IMR-90 (cell line): ENCODE results near the gene TDRD1. TPM values are rescaled to one million over a fixed set of nuclear protein-coding genes. Genes with fewer than 3 reads are reported as not detected.

Experiments used
- ATAC-seq: fragments of 200-7000 bp; cut with Tn5 transposase; 2 replicates; pipeline ENCODE4 v1.9.1; 2020; ENCODE audit warnings: low read depth, mild to moderate bottlenecking, moderate library complexity
- BruUV-seq: library from RNA; stranded (reverse); fragments of 400-500 nt; replicated peaks from 2 replicates; lab custom pipeline; 2021; lab: Mats Ljungman, UMichigan
- CTCF ChIA-PET: fragments of 300-600 bp; formaldehyde crosslinking; extraction: SDS; loops from one replicate; lab custom pipeline; 2021; ENCODE audit warnings: antibody characterized with exemption; lab: Yijun Ruan, JAX
- POLR2A ChIA-PET: fragments of 300-600 bp; sonication (Branson Sonifier 250); formaldehyde crosslinking; loops from one replicate; lab custom pipeline; 2022; ENCODE audit warnings: antibody characterized with exemption; ENCODE audit not compliant: unreplicated experiment; lab: Charles Lee
- DNase-seq: peaks from one replicate; pipeline ENCODE4 v3.0.0; 2013
- H2AFZ ChIP-seq: replicated peaks from 2 replicates; pipeline ENCODE3; 2013; ENCODE audit warnings: low read length, mild to moderate bottlenecking; ENCODE audit not compliant: poor library complexity
- H2AK5ac ChIP-seq: 2 replicates; pipeline ENCODE4 v1.6.1; 2013; ENCODE audit warnings: low read depth, low read length, inconsistent platforms
- H2AK9ac ChIP-seq: replicated peaks from 2 replicates; pipeline ENCODE3; 2013; ENCODE audit warnings: mild to moderate bottlenecking, low read depth, low read length, moderate library complexity; ENCODE audit not compliant: poor library complexity
- H2BK120ac ChIP-seq: 2 replicates; pipeline ENCODE4 v1.6.1; 2013; ENCODE audit warnings: low read depth, low read length, inconsistent platforms
- H2BK15ac ChIP-seq: 3 replicates; pipeline ENCODE4 v1.6.1; 2013; ENCODE audit warnings: low read depth, low read length, inconsistent platforms
- H2BK20ac ChIP-seq: 2 replicates; pipeline ENCODE4 v1.6.1; 2013; ENCODE audit warnings: low read depth, mild to moderate bottlenecking, inconsistent platforms, low read length, moderate library complexity
- H2BK5ac ChIP-seq: 2 replicates; pipeline ENCODE4 v1.6.1; 2013; ENCODE audit warnings: mild to moderate bottlenecking, low read depth, low read length, inconsistent platforms; ENCODE audit not compliant: poor library complexity, severe bottlenecking
- H3K14ac ChIP-seq: replicated peaks from 2 replicates; pipeline ENCODE4 v1.6.1; 2013; ENCODE audit warnings: low read depth, low read length, inconsistent platforms
- H3K18ac ChIP-seq: 2 replicates; pipeline ENCODE4 v1.6.1; 2013; ENCODE audit warnings: low read depth, low read length, control low read depth
- H3K23ac ChIP-seq: 2 replicates; pipeline ENCODE4 v1.6.1; 2013; ENCODE audit warnings: low read depth, low read length, inconsistent platforms
- H3K27ac ChIP-seq: 2 replicates; pipeline ENCODE4 v1.5.1; 2013; ENCODE audit warnings: mild to moderate bottlenecking, control low read depth, low read length; ENCODE audit not compliant: insufficient read depth
- H3K27me3 ChIP-seq: 2 replicates; pipeline ENCODE4 v1.6.1; 2013; ENCODE audit warnings: low read length; ENCODE audit not compliant: control insufficient read depth, insufficient read depth
- H3K36me3 ChIP-seq: 2 replicates; pipeline ENCODE4 v1.6.1; 2013; ENCODE audit warnings: low read length, mixed read lengths; ENCODE audit not compliant: control insufficient read depth, insufficient read depth
- H3K4ac ChIP-seq: 2 replicates; pipeline ENCODE4 v1.6.1; 2013; ENCODE audit warnings: low read depth, low read length, inconsistent platforms
- H3K4me1 ChIP-seq: 2 replicates; pipeline ENCODE4 v1.6.1; 2013; ENCODE audit warnings: low read length, mixed read lengths; ENCODE audit not compliant: control insufficient read depth, insufficient read depth
- H3K4me2 ChIP-seq: 2 replicates; pipeline ENCODE4 v1.6.1; 2013; ENCODE audit warnings: low read depth, mild to moderate bottlenecking, control low read depth, low read length, moderate library complexity
- H3K4me3 ChIP-seq: 2 replicates; pipeline ENCODE4 v1.5.1; 2013; ENCODE audit warnings: low read depth, mild to moderate bottlenecking, control low read depth, low read length, moderate library complexity; ENCODE audit not compliant: insufficient read depth
- H3K56ac ChIP-seq: 2 replicates; pipeline ENCODE4 v1.6.1; 2013; ENCODE audit warnings: low read length, inconsistent platforms; ENCODE audit not compliant: insufficient read depth; ENCODE audit errors: extremely low read depth
- H3K79me1 ChIP-seq, 2 experiments: 2 replicates each; pipeline ENCODE4 v1.6.1; 2013; ENCODE audit warnings: low read length in 2 of 2, inconsistent platforms in 1 of 2, low read depth in 1 of 2
- H3K9ac ChIP-seq: 2 replicates; pipeline ENCODE4 v1.6.1; 2013; ENCODE audit warnings: low read depth, low read length, control low read depth
- H3K9me1 ChIP-seq: 2 replicates; pipeline ENCODE4 v1.6.1; 2013; ENCODE audit warnings: low read length, inconsistent platforms; ENCODE audit not compliant: insufficient read depth
- H3K9me3 ChIP-seq: 2 replicates; pipeline ENCODE4 v1.6.1; 2013; ENCODE audit warnings: low read length; ENCODE audit not compliant: control insufficient read depth, insufficient read depth
- H4K20me1 ChIP-seq: 2 replicates; pipeline ENCODE4 v1.6.1; 2013; ENCODE audit warnings: low read length, inconsistent platforms; ENCODE audit not compliant: insufficient read depth
- H4K5ac ChIP-seq: 2 replicates; pipeline ENCODE4 v1.6.1; 2013; ENCODE audit warnings: mild to moderate bottlenecking, low read depth, low read length, control low read depth
- H4K8ac ChIP-seq, 2 experiments: 2 replicates each; pipeline ENCODE4 v1.6.1; 2013; ENCODE audit warnings: low read depth in 2 of 2, low read length in 2 of 2, control low read depth in 1 of 2, inconsistent platforms in 1 of 2
- H4K91ac ChIP-seq: 2 replicates; pipeline ENCODE4 v1.6.1; 2013; ENCODE audit warnings: low read depth, low read length, inconsistent platforms; ENCODE audit not compliant: insufficient read depth
- BHLHE40 ChIP-seq: fragments of 150-350 bp; IDR thresholded peaks from 2 replicates; pipeline ENCODE4 v1.6.1; 2016; ENCODE audit warnings: mild to moderate bottlenecking, low read depth, low read length
- FOS ChIP-seq: fragments of 150-350 bp; IDR thresholded peaks from 2 replicates; pipeline ENCODE4 v1.6.1; 2016; ENCODE audit warnings: low read depth, low read length
- MAFK ChIP-seq: IDR thresholded peaks from 2 replicates; pipeline ENCODE4 v1.6.1; 2012; ENCODE audit warnings: low read depth, low read length, improper control_type of control experiment
- MAZ ChIP-seq: IDR thresholded peaks from 2 replicates; pipeline ENCODE4 v1.6.1; 2012; ENCODE audit warnings: low read depth, mild to moderate bottlenecking, low read length, improper control_type of control experiment, moderate library complexity, borderline replicate concordance
- MXI1 ChIP-seq: IDR thresholded peaks from 2 replicates; pipeline ENCODE4 v1.6.1; 2012; ENCODE audit warnings: low read depth, mild to moderate bottlenecking, low read length, moderate library complexity, borderline replicate concordance
- RAD21 ChIP-seq: IDR thresholded peaks from 2 replicates; pipeline ENCODE4 v1.6.1; 2012; ENCODE audit warnings: low read length, improper control_type of control experiment
- WGBS, 2 experiments: methylation state at CpG; one replicate each; pipeline versions ENCODE4 v1.1.5 to v1.1.7; 2013; ENCODE audit warnings: missing lambda C conversion rate in 2 of 2; ENCODE audit not compliant: insufficient read length in 1 of 2; ENCODE audit errors: extremely low coverage in 2 of 2; 5-methylcytosine and 5-hydroxymethylcytosine counted together
- dilution Hi-C: fragments of 300-500 bp; cut with HindIII; formaldehyde crosslinking; loops from one replicate; pipeline ENCODE4 v1.14.3; 2018; ENCODE audit warnings: low sequenced_read_pairs; ENCODE audit not compliant: unreplicated experiment
- in situ Hi-C: fragments of 300-500 bp; cut with MboI; formaldehyde crosslinking; loops from 3 replicates; pipeline ENCODE4 v1.14.3; 2019; ENCODE audit warnings: low sequenced_read_pairs, inconsistent platforms, mixed read lengths
- intact Hi-C: fragments of 100-400 bp; cut with micrococcal nuclease; formaldehyde crosslinking; loops from 2 replicates; pipeline ENCODE4 v1.10.0; 2022
- polyA plus RNA-seq, 3 experiments: library from polyadenylated mRNA; depleted of rRNA; stranded (reverse); fragments of >200 nt; gene quantifications; 2 replicates each; pipeline ENCODE4 v1.2.3, GENCODE V29; 2012; ENCODE audit warnings: low replicate concordance in 1 of 3
- total RNA-seq: library from RNA; depleted of rRNA; stranded (reverse); fragments of >200 nt; gene quantifications from 2 replicates; pipeline ENCODE4 v1.2.3, GENCODE V29; 2012
- TF ChIP-seq, protein P1 (sequence below): fragments of 150-350 bp; IDR thresholded peaks from 2 replicates; pipeline ENCODE4 v1.6.1; 2017; ENCODE audit warnings: mild to moderate bottlenecking, antibody characterized with exemption, low read length, low read depth
- TF ChIP-seq, protein P2 (sequence below): conservative IDR thresholded peaks from 2 replicates; pipeline ENCODE4 v1.5.1; 2012; ENCODE audit warnings: mild to moderate bottlenecking, low read depth, low read length, improper control_type of control experiment

Gene TDRD1
- total and polyA plus RNA-seq, 2 of the 4 experiments (the other 2 are of a cell fraction), result not detected

DNA sequence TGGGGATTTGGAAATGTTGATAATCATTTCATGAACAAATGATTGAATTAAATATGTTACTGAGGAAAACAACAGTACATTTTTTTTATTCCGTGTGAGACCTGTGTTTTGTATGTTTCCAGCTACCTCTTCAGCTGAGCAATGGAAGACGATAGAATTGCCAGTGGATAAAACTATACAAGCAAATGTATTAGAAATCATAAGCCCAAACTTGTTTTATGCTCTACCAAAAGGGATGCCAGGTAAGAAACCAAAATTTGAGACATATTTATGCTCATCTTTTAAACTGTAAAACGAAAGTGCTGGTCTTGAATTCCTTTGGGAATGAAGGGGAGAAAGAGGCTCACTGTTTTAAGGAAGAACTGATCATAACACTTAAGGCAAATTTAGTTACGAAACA lies 42.1 kb downstream of the TDRD1 start:
- Histone ChIP-seq H3K4me3 (no peak overlapping the region), H2BK15ac (no peak overlapping the region), H2BK20ac (no peak overlapping the region), H4K20me1 (no peaks in the 10 kb centered on the region), H3K23ac (no peak overlapping the region), H2AK9ac (no peak overlapping the region), H3K4me2 (no peak overlapping the region), H3K27me3 (peaks cover 12% of the 10 kb centered on the region), H3K36me3 (no peaks in the 10 kb centered on the region), H3K9ac (no peak overlapping the region), H3K9me1 (no peaks in the 10 kb centered on the region), H2AK5ac (no peak overlapping the region), H2BK120ac (no peak overlapping the region), H3K14ac (no peak overlapping the region), H3K9me3 (no peaks in the 10 kb centered on the region), H4K5ac (no peak overlapping the region), H3K4me1 (no peaks in the 10 kb centered on the region), H3K56ac (no peak overlapping the region), H3K79me1 (no peaks in the 10 kb centered on the region), H3K4ac (no peak overlapping the region), H2AFZ (no peak overlapping the region), H3K27ac (no peak overlapping the region), H4K91ac (no peak overlapping the region), H2BK5ac (no peak overlapping the region), H3K18ac (no peak overlapping the region), H4K8ac (no peak overlapping the region)
- intact Hi-C loops, result no loop called here
- no TSS peak for BruUV-seq
- in situ Hi-C loops, result no loop called here
- ChIA-PET POLR2A (interaction anchor here (0.6 kb wide), 1 partner anchor 12 kb away, joined by 3 read pairs; no protein-coding TSS in a partner anchor), CTCF (no interaction called here)
- no peak for DNase-seq
- dilution Hi-C loops, result no loop called here
- TF ChIP-seq, protein P1, sequence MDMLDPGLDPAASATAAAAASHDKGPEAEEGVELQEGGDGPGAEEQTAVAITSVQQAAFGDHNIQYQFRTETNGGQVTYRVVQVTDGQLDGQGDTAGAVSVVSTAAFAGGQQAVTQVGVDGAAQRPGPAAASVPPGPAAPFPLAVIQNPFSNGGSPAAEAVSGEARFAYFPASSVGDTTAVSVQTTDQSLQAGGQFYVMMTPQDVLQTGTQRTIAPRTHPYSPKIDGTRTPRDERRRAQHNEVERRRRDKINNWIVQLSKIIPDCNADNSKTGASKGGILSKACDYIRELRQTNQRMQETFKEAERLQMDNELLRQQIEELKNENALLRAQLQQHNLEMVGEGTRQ, result no peak
- TF ChIP-seq, protein P2, sequence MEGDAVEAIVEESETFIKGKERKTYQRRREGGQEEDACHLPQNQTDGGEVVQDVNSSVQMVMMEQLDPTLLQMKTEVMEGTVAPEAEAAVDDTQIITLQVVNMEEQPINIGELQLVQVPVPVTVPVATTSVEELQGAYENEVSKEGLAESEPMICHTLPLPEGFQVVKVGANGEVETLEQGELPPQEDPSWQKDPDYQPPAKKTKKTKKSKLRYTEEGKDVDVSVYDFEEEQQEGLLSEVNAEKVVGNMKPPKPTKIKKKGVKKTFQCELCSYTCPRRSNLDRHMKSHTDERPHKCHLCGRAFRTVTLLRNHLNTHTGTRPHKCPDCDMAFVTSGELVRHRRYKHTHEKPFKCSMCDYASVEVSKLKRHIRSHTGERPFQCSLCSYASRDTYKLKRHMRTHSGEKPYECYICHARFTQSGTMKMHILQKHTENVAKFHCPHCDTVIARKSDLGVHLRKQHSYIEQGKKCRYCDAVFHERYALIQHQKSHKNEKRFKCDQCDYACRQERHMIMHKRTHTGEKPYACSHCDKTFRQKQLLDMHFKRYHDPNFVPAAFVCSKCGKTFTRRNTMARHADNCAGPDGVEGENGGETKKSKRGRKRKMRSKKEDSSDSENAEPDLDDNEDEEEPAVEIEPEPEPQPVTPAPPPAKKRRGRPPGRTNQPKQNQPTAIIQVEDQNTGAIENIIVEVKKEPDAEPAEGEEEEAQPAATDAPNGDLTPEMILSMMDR, result no peak
- TF ChIP-seq MXI1 (no peak), RAD21 (no peak), MAFK (no peak), BHLHE40 (no peak), MAZ (no peak), FOS (no peak)
- no peak for ATAC-seq
- no CpG with 5 or more reads among the region's 4 CpGs for WGBS, 2 experiments
